ENCODE results near the gene MFNG.

- TF ChIP-seq CTCF (IDR thresholded peaks at IDR 0.05; ENCODE audit: poor library complexity, severe bottlenecking) (no peak), EZH2 (IDR thresholded peaks at IDR 0.05; ENCODE audit: borderline replicate concordance, insufficient read depth, low read length, poor library complexity, severe bottlenecking) (no peak), SMC3 (conservative IDR thresholded peaks at IDR 0.05; ENCODE audit: poor library complexity) (no peak), MXI1 (conservative IDR thresholded peaks at IDR 0.05; ENCODE audit: poor library complexity, severe bottlenecking) (no peak)
Observed at GRCh38 chr22:37515901-37516300, 29.7 kb upstream of the MFNG start.

All from neural cell (in vitro differentiated cells).